GM19452 (cell line): ENCODE data around the gene ZNF503.
A peak's percentile ranks its signal among the peaks of the same experiment; 100 is the strongest.

Source experiments
- ATAC-seq: cut with Tn5 transposase; IDR thresholded peaks from one replicate; pipeline ENCODE4 v1.9.1; 2021; ENCODE audit not compliant: unreplicated experiment

Gene ZNF503

GRCh38 chr10:75432176-75432575, 30.6 kb upstream of the ZNF503 start:
- ATAC-seq = no peak

GRCh38 chr10:75431180-75432111, 29.9 kb upstream of the ZNF503 start, which contains the start of gene LRMDA:
LRMDA (plus strand) TSS chr10:75431624.
- peak; percentile 65 for ATAC-seq

- no peak for ATAC-seq
Measured at GRCh38 chr10:75430000-75430763, 28.6 kb upstream of the ZNF503 start.

- ATAC-seq = no peak
Measured at GRCh38 chr10:75429159-75429827, 27.7 kb upstream of the ZNF503 start.

- ATAC-seq = no peak
Measured at GRCh38 chr10:75428434-75429158, 27.0 kb upstream of the ZNF503 start.

- no peak for ATAC-seq
Measured at GRCh38 chr10:75427951-75428350, 26.4 kb upstream of the ZNF503 start.

- ATAC-seq = no peak
Measured at GRCh38 chr10:75426880-75427279, 25.3 kb upstream of the ZNF503 start.

- no peak for ATAC-seq
Measured at GRCh38 chr10:75425291-75426079, 23.9 kb upstream of the ZNF503 start.

GRCh38 chr10:75424571-75424970, 23.0 kb upstream of the ZNF503 start:
- ATAC-seq = no peak

- ATAC-seq = no peak
Measured at GRCh38 chr10:75422913-75423312, 21.3 kb upstream of the ZNF503 start.

GRCh38 chr10:75418712-75419111, 17.1 kb upstream of the ZNF503 start:
- ATAC-seq = no peak

GRCh38 chr10:75418293-75418692, 16.7 kb upstream of the ZNF503 start:
- ATAC-seq = no peak

GRCh38 chr10:75417522-75417927, 16.0 kb upstream of the ZNF503 start:
- no peak for ATAC-seq

- no peak for ATAC-seq
Measured at GRCh38 chr10:75414527-75414926, 13.0 kb upstream of the ZNF503 start.

- ATAC-seq = no peak
Measured at GRCh38 chr10:75410132-75411005, 8.8 kb upstream of the ZNF503 start.

GRCh38 chr10:75408911-75409885, 7.6 kb upstream of the ZNF503 start:
- no peak for ATAC-seq

- no peak for ATAC-seq
Measured at GRCh38 chr10:75408509-75408875, 6.9 kb upstream of the ZNF503 start.
